Fibroblast of villous mesenchyme (primary cell): ENCODE data around the gene KATNAL2. TPM values are rescaled to one million over a fixed set of nuclear protein-coding genes. Genes with fewer than 3 reads are reported as not detected.

ENCODE experiments used
- DNase-seq: peaks from one replicate; pipeline ENCODE4 v3.0.0-alpha.2; 2010; ENCODE audit warnings: low read depth
- H3K4me3 ChIP-seq: 2 replicates; pipeline ENCODE4 v1.5.1; 2011; ENCODE audit warnings: low read depth, mild to moderate bottlenecking, low read length
- CTCF ChIP-seq: IDR thresholded peaks from 2 replicates; pipeline ENCODE4 v1.5.1; 2012; ENCODE audit warnings: low read depth, mild to moderate bottlenecking, low read length; ENCODE audit not compliant: insufficient read depth
- total RNA-seq: library from RNA; depleted of rRNA; stranded (reverse); fragments of >200 nt; gene quantifications from 2 replicates; pipeline ENCODE4 v1.2.3, GENCODE V29; 2012

KATNAL2 gene
- total RNA-seq, 1 donor: 1.3 TPM

DNA sequence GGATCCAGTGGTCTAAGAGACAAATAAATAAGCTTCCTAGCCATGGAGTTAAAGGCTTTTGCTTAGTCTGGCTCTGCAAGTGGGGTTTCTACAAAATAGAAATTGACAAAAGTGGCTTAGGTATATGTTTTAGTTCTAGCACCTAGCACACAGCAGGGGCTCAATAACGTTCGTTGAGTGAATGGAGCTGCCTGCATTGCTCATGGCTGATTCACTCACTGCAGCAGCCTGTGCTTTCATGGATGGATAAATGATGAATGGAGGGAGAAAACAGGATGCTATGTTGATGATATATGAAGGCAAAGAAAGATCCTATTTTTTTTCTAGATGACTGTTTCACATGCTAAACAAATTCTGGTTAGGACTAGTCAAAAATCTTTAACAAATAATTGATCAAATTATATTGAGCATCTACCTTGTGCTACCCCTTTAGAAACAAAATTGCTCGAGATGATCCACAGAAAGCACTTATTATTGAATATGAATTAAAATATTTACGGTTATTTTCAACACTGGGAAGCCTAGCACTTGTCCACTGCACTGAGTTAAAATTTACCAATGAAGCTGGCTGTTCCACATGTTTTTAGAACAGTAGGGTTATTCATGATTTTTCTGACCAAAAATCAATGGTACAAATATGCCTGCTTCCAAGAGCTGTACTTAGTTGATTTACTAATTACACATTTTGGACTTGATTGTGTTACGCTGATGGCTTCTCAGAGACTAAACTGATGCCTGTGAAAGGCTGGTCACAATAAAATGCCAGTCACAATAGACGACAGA lies 193.3 kb downstream of the KATNAL2 start:
- H3K4me3 ChIP-seq: no peak overlapping the region
- TF ChIP-seq CTCF: no peak
- DNase-seq: no peak

DNA sequence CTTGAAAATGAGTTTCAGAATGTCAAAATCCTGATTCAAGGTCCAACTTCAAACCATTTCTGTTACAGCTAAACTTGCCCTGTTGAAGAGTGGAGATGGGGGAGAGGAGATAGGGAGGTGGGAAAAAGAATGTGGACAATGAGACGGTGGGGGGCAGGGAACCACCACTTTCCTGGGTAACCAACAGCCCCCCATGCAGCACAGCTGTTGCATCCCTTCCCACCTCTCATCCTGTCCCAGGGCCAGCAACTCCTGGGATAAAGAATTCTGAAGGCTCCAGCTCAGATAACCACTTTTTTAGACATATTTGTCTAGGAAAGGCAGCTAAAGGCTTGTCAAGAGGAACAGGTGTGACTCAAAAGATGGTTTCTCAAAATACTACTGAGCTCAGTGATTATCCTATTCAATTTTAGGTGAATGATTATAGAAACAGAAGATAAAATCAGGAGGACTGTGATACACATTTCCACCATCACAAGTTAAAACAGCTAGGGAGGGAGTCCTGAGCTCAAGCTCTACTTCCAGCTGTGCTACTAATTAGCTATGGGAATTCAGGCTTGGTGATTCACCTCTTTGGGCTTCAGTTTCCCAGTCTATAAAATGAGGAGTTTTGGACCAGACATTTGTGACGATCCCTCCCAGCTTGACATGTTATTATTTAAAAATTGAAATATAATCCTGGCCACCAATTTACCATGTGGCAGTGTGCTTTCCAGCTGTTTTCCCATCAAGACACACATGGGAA lies 196.6 kb downstream of the KATNAL2 start:
- no peak for DNase-seq
- no peak overlapping the region for H3K4me3 ChIP-seq
- no peak for TF ChIP-seq CTCF

DNA sequence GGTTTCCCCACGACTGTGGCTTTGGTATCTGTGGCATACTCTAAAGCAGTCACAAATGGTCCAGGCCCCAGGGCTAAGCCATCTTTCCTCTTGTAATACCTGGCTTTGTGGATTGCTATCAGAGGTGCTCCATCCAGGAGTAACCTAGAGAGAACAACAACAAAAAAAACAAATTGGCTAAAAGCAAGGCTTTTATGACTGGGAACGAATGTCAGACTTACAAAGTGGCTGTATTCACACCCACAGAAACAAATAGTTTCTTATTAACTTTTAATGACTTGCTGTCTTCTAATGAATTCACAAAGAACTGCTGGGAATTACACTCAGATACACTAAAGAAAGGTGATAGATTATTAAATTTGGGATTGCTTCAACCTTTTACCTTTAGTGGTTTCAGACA lies 197.8 kb downstream of the KATNAL2 start:
- DNase-seq: no peak
- no peak for TF ChIP-seq CTCF
- H3K4me3 ChIP-seq: no peak overlapping the region

DNA sequence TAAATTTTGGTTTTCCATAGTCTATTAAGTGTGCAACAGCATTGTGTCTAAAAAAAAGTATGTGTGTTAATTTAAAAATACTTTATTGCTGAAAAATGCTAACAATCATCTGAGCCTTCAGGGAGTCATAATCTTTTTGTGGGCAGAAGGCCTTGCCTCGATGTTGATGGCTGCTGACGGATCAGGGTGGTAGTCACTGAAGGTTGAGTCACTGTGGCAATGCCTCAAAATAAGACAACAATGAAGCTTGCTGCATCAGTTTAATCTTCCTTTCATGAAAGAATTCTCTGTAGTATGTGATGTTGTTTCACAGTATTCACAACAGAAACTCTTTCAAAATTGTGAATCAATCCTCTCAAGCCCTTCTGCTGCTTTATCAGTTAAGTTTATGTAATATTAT lies 201.6 kb downstream of the KATNAL2 start:
- no peak overlapping the region for H3K4me3 ChIP-seq
- DNase-seq: no peak
- no peak for TF ChIP-seq CTCF

DNA sequence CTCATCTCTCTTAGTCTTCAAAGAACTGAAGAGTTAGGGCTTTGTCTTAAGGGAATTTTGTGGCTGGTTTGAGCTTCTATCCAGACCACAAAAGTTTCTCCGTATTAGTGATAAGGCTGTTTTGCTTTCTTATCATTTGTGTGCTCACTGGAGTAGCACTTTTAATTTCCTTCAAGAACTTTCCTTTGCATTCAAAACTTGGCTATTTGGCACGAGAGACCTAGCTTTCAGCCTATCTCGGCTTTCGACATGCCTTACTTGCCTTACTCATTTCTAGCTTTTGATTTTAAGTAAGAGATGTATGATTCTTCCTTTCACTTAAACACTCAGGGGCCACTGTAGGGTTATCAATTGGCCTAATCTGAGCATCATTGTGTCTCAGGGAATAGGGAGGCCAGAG lies 203.0 kb downstream of the KATNAL2 start:
- H3K4me3 ChIP-seq: no peak overlapping the region
- DNase-seq: no peak
- no peak for TF ChIP-seq CTCF

DNA sequence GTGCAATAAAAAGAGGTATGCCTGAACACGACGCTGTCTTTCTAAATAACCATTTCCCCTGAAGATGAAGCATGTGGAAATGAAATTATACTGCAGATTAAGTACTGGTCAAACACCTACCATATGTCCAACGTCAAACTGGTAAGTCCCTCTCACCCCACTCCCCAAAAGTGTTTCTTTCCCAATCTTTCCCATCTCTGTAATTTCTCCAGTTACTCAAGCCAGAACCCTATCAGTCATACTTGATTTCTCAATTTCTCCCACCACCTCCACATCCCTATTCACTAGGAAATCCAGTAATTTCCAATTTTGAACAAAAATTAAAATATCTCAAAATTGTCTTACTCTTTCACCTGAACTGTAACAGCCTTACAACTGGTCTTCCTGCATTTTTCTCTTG lies 203.7 kb downstream of the KATNAL2 start:
- no peak overlapping the region for H3K4me3 ChIP-seq
- DNase-seq: no peak
- TF ChIP-seq CTCF: no peak
